Tibial nerve (tissue), 4 donors: ENCODE measurements around the gene ZNF530.

Experiments
- EP300 ChIP-seq, 2 donors: sonication (generic); formaldehyde crosslinking; IDR thresholded peaks; one replicate each; pipeline ENCODE4 v1.6.1; 2017; ENCODE audit warnings: antibody characterized with exemption in 2 of 2, mild to moderate bottlenecking in 1 of 2
- POLR2A ChIP-seq, 2 donors: fragments of 450-650 bp; IDR thresholded peaks; one replicate each; pipeline ENCODE4 v1.6.1; 2017; ENCODE audit warnings: antibody characterized with exemption in 2 of 2, mild to moderate bottlenecking in 2 of 2, moderate library complexity in 2 of 2
- TF ChIP-seq, protein P1 (sequence below), 5 experiments: fragments of 200-600 bp in 3 of 5; fragments of 450-650 bp in 2 of 5; sonication (generic) in 3 of 5; IDR thresholded peaks; one replicate each; pipeline ENCODE4 v1.5.1; 2016 to 2019; ENCODE audit warnings: antibody characterized with exemption in 5 of 5, mild to moderate bottlenecking in 3 of 5, moderate library complexity in 2 of 5

- TF ChIP-seq, protein P1, sequence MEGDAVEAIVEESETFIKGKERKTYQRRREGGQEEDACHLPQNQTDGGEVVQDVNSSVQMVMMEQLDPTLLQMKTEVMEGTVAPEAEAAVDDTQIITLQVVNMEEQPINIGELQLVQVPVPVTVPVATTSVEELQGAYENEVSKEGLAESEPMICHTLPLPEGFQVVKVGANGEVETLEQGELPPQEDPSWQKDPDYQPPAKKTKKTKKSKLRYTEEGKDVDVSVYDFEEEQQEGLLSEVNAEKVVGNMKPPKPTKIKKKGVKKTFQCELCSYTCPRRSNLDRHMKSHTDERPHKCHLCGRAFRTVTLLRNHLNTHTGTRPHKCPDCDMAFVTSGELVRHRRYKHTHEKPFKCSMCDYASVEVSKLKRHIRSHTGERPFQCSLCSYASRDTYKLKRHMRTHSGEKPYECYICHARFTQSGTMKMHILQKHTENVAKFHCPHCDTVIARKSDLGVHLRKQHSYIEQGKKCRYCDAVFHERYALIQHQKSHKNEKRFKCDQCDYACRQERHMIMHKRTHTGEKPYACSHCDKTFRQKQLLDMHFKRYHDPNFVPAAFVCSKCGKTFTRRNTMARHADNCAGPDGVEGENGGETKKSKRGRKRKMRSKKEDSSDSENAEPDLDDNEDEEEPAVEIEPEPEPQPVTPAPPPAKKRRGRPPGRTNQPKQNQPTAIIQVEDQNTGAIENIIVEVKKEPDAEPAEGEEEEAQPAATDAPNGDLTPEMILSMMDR (IDR thresholded peaks at IDR 0.05) = no peak
- TF ChIP-seq POLR2A (IDR thresholded peaks at IDR 0.05) (no peak), EP300 (IDR thresholded peaks at IDR 0.05) (no peak)
Measured at GRCh38 chr19:57576661-57577060, 23.0 kb upstream of the ZNF530 start.
